Right cardiac atrium (tissue), 5 donors: ENCODE data around the gene GDPD5. TPM values are rescaled to one million over a fixed set of nuclear protein-coding genes. Genes with fewer than 3 reads are reported as not detected.

Experiments
- ATAC-seq, 2 donors: fragments of 200-7000 bp; cut with Tn5 transposase; one replicate each; pipeline versions ENCODE4 v1.8.0 to v1.9.1; 2020; ENCODE audit warnings: moderate library complexity in 2 of 2, mild to moderate bottlenecking in 1 of 2
- DNase-seq, 3 donors: peaks; one replicate each; pipeline ENCODE4 v3.0.0-alpha.2; 2020
- H3K27ac ChIP-seq: one replicate; pipeline ENCODE4 v1.5.1; 2013; ENCODE audit warnings: mild to moderate bottlenecking, low read length, control low read depth, moderate library complexity
- H3K27me3 ChIP-seq: one replicate; pipeline ENCODE4 v1.6.1; 2013; ENCODE audit not compliant: control insufficient read depth, insufficient read depth
- H3K4me1 ChIP-seq: one replicate; pipeline ENCODE4 v1.6.1; 2013; ENCODE audit warnings: low read length; ENCODE audit not compliant: control insufficient read depth, insufficient read depth
- H3K4me3 ChIP-seq: one replicate; pipeline ENCODE4 v1.5.1; 2013; ENCODE audit warnings: low read length, control low read depth
- H3K9me3 ChIP-seq: one replicate; pipeline ENCODE4 v1.6.1; 2013; ENCODE audit warnings: low read length; ENCODE audit not compliant: control insufficient read depth
- WGBS: extraction: QIAGEN DNeasy Blood & Tissue Kit; methylation state at CpG from one replicate; pipeline ENCODE4 v1.1.7; 2013; 5-methylcytosine and 5-hydroxymethylcytosine counted together
- intact Hi-C, 4 donors: fragments of 100-400 bp; cut with DNase I; formaldehyde crosslinking; loops; one replicate each; pipeline versions ENCODE4 v1.11.0 to v1.14.0; 2022 to 2023
- polyA plus RNA-seq: library from polyadenylated mRNA; stranded (reverse); fragments of 200-250 nt; gene quantifications from one replicate; pipeline ENCODE4 v1.2.3, GENCODE V29; 2013
- total RNA-seq, 4 donors: library from RNA; stranded (reverse); fragmentation: NEBNext Ultra II Directional; extraction: Animal tissue kit (Norgen Biotek cat#: 25700); gene quantifications; one replicate each; pipeline ENCODE4 v1.2.1, GENCODE V29; 2021
- donor health status: healthy with polysubstance abuse.
- donor health status: DM: no; HTN: yes; CAD: no.
- donor health status: DM: no; HTN: no; CAD: no.
- donor health status: DM: no; HTN: yes; CAD: no; lungs with severe emphysema.
- donor health status: DM: yes; HTN: yes; CAD: no.

The GDPD5 gene
- total and polyA plus RNA-seq, 5 donors = 5.3 to 8.5 (median 7.8) TPM

DNA sequence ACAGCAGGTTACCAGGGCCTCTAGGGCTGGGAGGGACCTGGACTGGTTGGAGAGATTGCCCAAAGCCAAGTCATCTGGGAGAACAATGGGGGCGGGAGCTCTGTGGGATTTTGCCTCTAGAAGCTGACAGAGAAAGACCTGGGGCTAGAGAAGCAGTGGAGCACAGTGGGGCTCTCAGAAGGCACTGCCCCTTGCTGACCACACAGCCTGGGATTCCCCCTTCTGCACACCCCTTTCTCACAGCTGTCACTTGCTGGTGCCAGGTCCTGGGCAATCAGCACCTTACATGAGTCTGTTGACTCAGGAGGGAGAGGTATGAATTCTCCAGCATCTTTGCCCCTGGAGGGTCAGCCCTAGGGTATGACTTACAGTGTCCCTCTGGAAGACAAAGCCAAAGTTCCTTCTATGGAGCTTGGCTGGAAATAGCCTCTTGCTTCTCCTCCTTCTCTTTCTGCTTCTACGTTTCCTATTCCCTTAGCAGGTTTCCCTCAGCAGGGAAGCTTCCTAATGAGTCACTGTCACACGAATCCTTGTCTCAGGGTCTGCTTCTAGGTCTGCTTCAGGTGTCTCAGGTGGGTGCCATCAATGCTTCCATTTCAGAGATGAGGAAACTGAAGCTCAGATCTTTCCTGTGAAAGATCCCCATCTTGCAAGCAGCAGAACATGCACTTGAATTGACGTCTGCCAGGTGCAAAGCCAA, 27.0 kb downstream of the GDPD5 start:
- no peaks in the 10 kb centered on the region for H3K27me3 ChIP-seq
- intact Hi-C loops = no loop called here
- DNase-seq = no peak
- ATAC-seq = no peak
- no peaks in the 10 kb centered on the region for H3K9me3 ChIP-seq
- H3K27ac ChIP-seq = no peak overlapping the region
- 78% methylated on average over 4 of the region's 4 CpGs for WGBS
- peaks cover 6% of the 10 kb centered on the region for H3K4me1 ChIP-seq
- no peak overlapping the region for H3K4me3 ChIP-seq

DNA sequence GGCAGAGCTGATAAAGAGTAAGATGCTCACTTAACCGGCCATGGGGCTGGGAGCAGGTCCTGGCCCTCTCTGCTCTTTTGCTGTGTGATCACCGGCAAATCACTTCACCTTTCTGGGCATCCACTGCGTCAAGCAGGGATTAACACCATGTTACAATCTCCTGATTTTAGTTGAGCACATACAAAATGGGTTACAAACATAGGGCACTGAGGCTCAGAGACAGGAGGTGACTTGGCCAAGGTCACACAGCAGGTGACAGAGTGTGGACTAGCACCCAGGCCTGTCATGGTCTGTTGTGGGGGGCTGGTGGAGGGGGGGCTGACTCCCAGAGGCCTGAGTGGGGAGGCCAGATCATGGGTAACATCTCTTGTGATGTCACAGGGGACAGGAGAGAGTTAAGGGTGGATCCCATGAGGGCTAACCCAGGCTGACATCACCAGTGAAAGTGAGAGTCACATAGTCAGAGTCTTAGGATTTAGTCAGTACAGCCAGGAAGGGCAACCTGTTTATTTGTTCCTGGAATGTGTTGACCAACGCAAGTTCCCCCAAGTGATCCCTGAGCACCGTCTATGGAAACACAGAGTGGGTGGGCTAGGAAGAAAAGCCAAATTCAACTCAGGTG, 27.8 kb downstream of the GDPD5 start:
- Histone ChIP-seq H3K27me3 (no peaks in the 10 kb centered on the region), H3K4me1 (peaks cover 6% of the 10 kb centered on the region), H3K4me3 (no peak overlapping the region), H3K27ac (no peak overlapping the region), H3K9me3 (no peaks in the 10 kb centered on the region)
- WGBS = 81% methylated on average over 5 of the region's 5 CpGs
- no peak for ATAC-seq
- no peak for DNase-seq
- intact Hi-C loops = no loop called here

DNA sequence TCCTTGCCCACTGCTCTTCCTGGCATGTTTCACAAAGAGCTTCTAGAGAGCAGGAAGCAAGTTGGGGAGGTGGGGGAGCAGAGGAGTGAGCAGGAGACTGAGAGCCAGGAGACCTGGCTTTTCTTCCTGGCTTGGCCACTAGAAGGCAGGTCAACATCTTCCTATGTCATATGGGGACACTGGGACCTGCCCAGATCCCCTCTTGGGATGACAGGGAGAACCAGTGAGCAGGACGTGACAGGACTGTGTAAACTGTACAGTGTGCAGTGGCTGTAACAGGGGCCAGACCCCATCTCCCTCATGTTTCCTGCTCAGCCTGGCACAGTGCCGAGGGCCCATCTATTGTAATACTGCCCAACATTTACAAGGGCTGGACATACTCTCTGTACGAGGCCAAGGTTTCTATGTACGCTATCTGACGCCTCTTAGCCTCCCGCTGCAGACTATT, 29.4 kb downstream of the GDPD5 start:
- WGBS = 68% methylated on average over 6 of the region's 6 CpGs
- DNase-seq = no peak
- intact Hi-C loops = no loop called here

GRCh38 chr11:75495749-75496304, 29.9 kb downstream of the GDPD5 start:
- H3K4me1 ChIP-seq = peaks cover 6% of the 10 kb centered on the region
- no peak for DNase-seq
- no peaks in the 10 kb centered on the region for H3K9me3 ChIP-seq
- WGBS = 85% methylated on average over 4 of the region's 4 CpGs
- H3K27me3 ChIP-seq = no peaks in the 10 kb centered on the region
- H3K4me3 ChIP-seq = no peak overlapping the region
- ATAC-seq = no peak
- no peak overlapping the region for H3K27ac ChIP-seq
- intact Hi-C loops = no loop called here

More for the DNA sequence above, 29.4 kb downstream of the GDPD5 start:
- Histone ChIP-seq H3K27me3 (no peaks in the 10 kb centered on the region), H3K27ac (no peak overlapping the region), H3K9me3 (no peaks in the 10 kb centered on the region), H3K4me1 (peaks cover 6% of the 10 kb centered on the region), H3K4me3 (no peak overlapping the region)
- no peak for ATAC-seq

DNA sequence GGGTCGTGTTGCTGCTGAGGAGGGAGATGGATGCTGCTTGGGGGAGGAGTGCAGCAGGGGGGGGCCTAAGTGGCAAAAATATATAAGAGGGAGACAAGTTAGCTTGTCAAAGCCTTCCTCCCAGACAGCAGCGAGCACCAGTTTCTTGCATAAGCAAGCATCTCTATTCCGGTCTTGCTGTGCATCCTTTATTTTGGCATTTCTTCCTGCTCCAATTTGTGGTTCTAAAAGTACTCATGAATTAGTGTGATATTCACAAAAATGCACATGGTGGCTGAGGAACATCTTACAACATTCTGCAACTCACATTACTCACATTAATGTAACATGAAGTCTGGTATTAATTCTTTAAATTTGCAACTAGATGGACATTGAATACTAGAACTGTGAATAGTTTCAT, 32.1 kb downstream of the GDPD5 start:
- WGBS = 90% methylated on average over 3 of the region's 3 CpGs
- intact Hi-C loops = no loop called here
- no peak for DNase-seq
- H3K4me1 ChIP-seq = peaks cover 3% of the 10 kb centered on the region
- no peaks in the 10 kb centered on the region for H3K9me3 ChIP-seq
- no peaks in the 10 kb centered on the region for H3K27me3 ChIP-seq
- H3K4me3 ChIP-seq = no peak overlapping the region
- H3K27ac ChIP-seq = no peak overlapping the region
- no peak for ATAC-seq

GRCh38 chr11:75492181-75492820, 33.4 kb downstream of the GDPD5 start:
- DNase-seq (no peak), ATAC-seq (peak in 1 of 2 donors; percentile 18)
- Histone ChIP-seq H3K4me1 (peaks cover 3% of the 10 kb centered on the region), H3K27me3 (no peaks in the 10 kb centered on the region), H3K4me3 (no peak overlapping the region), H3K9me3 (no peaks in the 10 kb centered on the region), H3K27ac (no peak overlapping the region)
- intact Hi-C loops = no loop called here
- WGBS = 50% methylated on average over 6 of the region's 6 CpGs

- Histone ChIP-seq H3K27me3 (no peaks in the 10 kb centered on the region), H3K4me1 (peaks cover 3% of the 10 kb centered on the region), H3K9me3 (no peaks in the 10 kb centered on the region), H3K27ac (no peak overlapping the region), H3K4me3 (no peak overlapping the region)
- ATAC-seq (no peak), DNase-seq (no peak)
- intact Hi-C loops = no loop called here
- WGBS = 95% methylated on average over 2 of the region's 2 CpGs
Observed at GRCh38 chr11:75491465-75491864, 34.3 kb downstream of the GDPD5 start.

DNA sequence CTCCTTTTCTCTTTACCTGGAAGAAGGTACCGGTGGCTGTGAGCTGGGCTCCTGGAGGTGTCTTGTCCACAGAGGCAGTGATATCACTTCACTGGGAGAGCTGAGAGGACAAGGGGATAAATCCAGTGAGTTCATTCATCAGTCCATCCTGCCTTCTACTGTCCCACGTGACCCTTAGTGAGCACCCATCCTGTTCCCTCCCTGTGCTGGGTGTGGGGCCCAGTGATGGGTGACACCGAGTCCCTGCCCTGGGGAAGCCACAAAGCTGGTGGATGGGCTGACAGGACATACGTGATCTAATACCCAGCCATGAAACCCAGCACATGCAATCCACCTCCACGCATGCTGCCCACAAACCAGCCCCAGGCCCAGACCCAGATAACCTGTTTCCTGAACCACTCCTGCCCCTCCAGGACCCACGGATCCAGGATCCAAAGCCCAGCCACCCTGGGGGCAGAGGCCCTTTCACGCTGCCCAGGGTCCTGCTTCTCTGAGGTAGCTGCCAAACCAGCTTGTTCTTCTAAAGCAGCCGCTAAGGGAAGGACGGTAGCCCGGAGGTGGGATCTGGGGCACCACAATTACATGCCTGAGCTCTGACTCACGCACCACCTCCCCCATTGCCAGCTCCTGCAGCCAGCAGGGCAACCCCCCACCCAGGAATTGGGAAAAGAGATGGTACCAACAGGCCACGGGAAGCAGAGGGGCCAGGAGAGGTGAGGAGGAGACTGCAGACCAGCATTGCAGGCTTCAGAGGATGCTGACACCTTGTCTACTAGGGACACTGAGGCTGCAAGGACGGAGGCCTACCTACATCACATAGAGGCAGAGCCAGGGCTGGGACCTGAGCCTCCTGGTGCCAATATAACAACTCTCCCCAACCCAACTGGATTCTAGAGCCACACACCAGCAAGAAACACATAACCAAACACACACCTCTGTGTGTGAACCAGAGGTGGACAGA, 35.2 kb downstream of the GDPD5 start:
- DNase-seq (no peak), ATAC-seq (no peak)
- WGBS = 80% methylated on average over 13 of the region's 13 CpGs

DNA sequence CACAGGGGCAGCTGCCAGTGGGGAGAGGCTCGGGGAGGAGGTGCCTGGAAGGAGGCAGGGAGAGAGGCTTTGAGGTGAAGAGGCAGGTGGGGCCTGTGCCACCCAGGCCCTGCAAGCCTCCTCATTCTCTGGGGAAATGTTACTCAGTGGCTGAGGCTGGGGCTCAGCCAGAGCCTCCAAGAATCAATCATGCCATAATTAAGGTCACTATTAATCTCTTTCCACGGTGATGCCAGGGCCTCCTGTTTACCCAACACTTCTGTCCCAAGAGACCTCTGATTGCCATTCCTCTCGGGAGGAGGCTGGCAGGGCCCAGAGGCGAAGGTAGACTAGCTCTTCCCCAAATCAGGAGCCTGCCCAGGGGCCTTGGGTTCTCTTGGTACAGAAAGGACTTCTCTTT, 38.4 kb downstream of the GDPD5 start:
- intact Hi-C loops = no loop called here
- no peaks in the 10 kb centered on the region for H3K27me3 ChIP-seq
- no peak for ATAC-seq

More for the DNA sequence above, 35.2 kb downstream of the GDPD5 start:
- intact Hi-C loops = no loop called here
- Histone ChIP-seq H3K4me3 (no peak overlapping the region), H3K27ac (no peak overlapping the region), H3K27me3 (no peaks in the 10 kb centered on the region), H3K4me1 (no peaks in the 10 kb centered on the region), H3K9me3 (no peaks in the 10 kb centered on the region)

GRCh38 chr11:75485742-75486141, 40.0 kb downstream of the GDPD5 start:
- no peak overlapping the region for H3K4me3 ChIP-seq
- DNase-seq (no peak), ATAC-seq (no peak)
- no peaks in the 10 kb centered on the region for H3K4me1 ChIP-seq
- WGBS = 95% methylated on average over 4 of the region's 4 CpGs
- intact Hi-C loops = no loop called here
- H3K27me3 ChIP-seq = no peaks in the 10 kb centered on the region
- H3K27ac ChIP-seq = no peak overlapping the region
- no peaks in the 10 kb centered on the region for H3K9me3 ChIP-seq

More for the DNA sequence above, 38.4 kb downstream of the GDPD5 start:
- Histone ChIP-seq H3K27ac (no peak overlapping the region), H3K4me1 (no peaks in the 10 kb centered on the region), H3K4me3 (no peak overlapping the region), H3K9me3 (no peaks in the 10 kb centered on the region)
- no peak for DNase-seq
- WGBS = 78% methylated on average over 4 of the region's 4 CpGs
